WTC11 (cell line): ENCODE measurements around the gene PLPPR1.

Source experiments
- CREB1 ChIP-seq: sonication (generic); formaldehyde crosslinking; IDR thresholded peaks from 2 replicates; pipeline ENCODE4 v1.8.0; 2023; ENCODE audit warnings: mild to moderate bottlenecking, missing genetic modification reagents
- CTCF ChIP-seq: fragments of 200-600 bp; IDR thresholded peaks from 2 replicates; pipeline ENCODE4 v1.8.0; 2022; ENCODE audit warnings: antibody characterized with exemption
- USF2 ChIP-seq: sonication (generic); formaldehyde crosslinking; IDR thresholded peaks from 2 replicates; pipeline ENCODE4 v1.8.1; 2023; ENCODE audit warnings: mild to moderate bottlenecking, missing genetic modification reagents, moderate library complexity

- TF ChIP-seq USF2 (CRISPR knock-in tag) (no peak), CREB1 (CRISPR knock-in tag) (no peak), CTCF (no peak)
Observed at GRCh38 chr9:101115102-101115501, 86.6 kb downstream of the PLPPR1 start.
